ENCODE data around the gene LTA4H. TPM values are rescaled to one million over a fixed set of nuclear protein-coding genes. Genes with fewer than 3 reads are reported as not detected.

LTA4H gene
- total RNA-seq, 2 experiments from 2014 or later: 112 TPM

- DNase-seq (no peak), ATAC-seq (no peak)
- CTCF ChIA-PET: interaction anchor here (4.7 kb wide), 1 partner anchor 78 kb away, joined by 85 read pairs; no protein-coding TSS in a partner anchor
- no peak for TF ChIP-seq CTCF (IDR thresholded peaks at IDR 0.05)
- Mint-ChIP-seq H3K4me1 (ENCODE audit: low read depth) (peaks cover 3% of the 10 kb centered on the region), H3K9me3 (no peaks in the 10 kb centered on the region), H3K4me3 (no peak within 1 kb of the TSS), H3K36me3 (ENCODE audit: low read depth) (no peaks in the 10 kb centered on the region), H3K27me3 (no peaks in the 10 kb centered on the region), H3K27ac (no peak within 1 kb of the TSS)
- intact Hi-C loops (cut with micrococcal nuclease): loop anchor here (2.0 kb wide), 1 partner anchor 77 kb away; no protein-coding TSS in a partner anchor
- POLR2A ChIA-PET: interaction anchor here (0.6 kb wide), 1 partner anchor 83 kb away, joined by 3 read pairs; no protein-coding TSS in a partner anchor
Measured at GRCh38 chr12:95996034-95996658, 39.2 kb downstream of the LTA4H start, which contains the start of gene HAL. Gene HAL (minus strand): TSS chr12:95996344. CDS start chr12:95995910, 434 bp downstream.

GRCh38 chr12:95995238-95996031, 40.0 kb downstream of the LTA4H start:
- H3K27me3 Mint-ChIP-seq: no peaks in the 10 kb centered on the region
- H3K27ac Mint-ChIP-seq: no peak overlapping the region
- peaks cover 3% of the 10 kb centered on the region for H3K4me1 Mint-ChIP-seq (ENCODE audit: low read depth)
- TF ChIP-seq CTCF (IDR thresholded peaks at IDR 0.05): no peak
- no peaks in the 10 kb centered on the region for H3K9me3 Mint-ChIP-seq
- ChIA-PET CTCF (no interaction called here), POLR2A (interaction anchor here (0.6 kb wide), 1 partner anchor 82 kb away, joined by 3 read pairs; no protein-coding TSS in a partner anchor)
- intact Hi-C loops (cut with micrococcal nuclease): loop anchor here (2.0 kb wide), 1 partner anchor 77 kb away; no protein-coding TSS in a partner anchor
- no peak overlapping the region for H3K4me3 Mint-ChIP-seq
- no peak for ATAC-seq
- no peak for DNase-seq
- H3K36me3 Mint-ChIP-seq (ENCODE audit: low read depth): no peaks in the 10 kb centered on the region

GRCh38 chr12:95994476-95994875, 40.9 kb downstream of the LTA4H start:
- Mint-ChIP-seq H3K9me3 (no peaks in the 10 kb centered on the region), H3K4me3 (no peak overlapping the region), H3K27me3 (no peaks in the 10 kb centered on the region), H3K27ac (no peak overlapping the region), H3K4me1 (ENCODE audit: low read depth) (peaks cover 3% of the 10 kb centered on the region), H3K36me3 (ENCODE audit: low read depth) (no peaks in the 10 kb centered on the region)
- no peak for TF ChIP-seq CTCF (IDR thresholded peaks at IDR 0.05)
- intact Hi-C loops (cut with micrococcal nuclease): no loop called here
- ChIA-PET POLR2A (no interaction called here), CTCF (no interaction called here)
- no peak for ATAC-seq
- no peak for DNase-seq

- intact Hi-C loops (cut with micrococcal nuclease): no loop called here
Measured at GRCh38 chr12:95993907-95994306, 41.5 kb downstream of the LTA4H start.

More at GRCh38 chr12:95993907-95994306, 41.5 kb downstream of the LTA4H start:
- Mint-ChIP-seq H3K27ac (no peak overlapping the region), H3K4me3 (no peak overlapping the region), H3K36me3 (ENCODE audit: low read depth) (no peaks in the 10 kb centered on the region), H3K4me1 (ENCODE audit: low read depth) (peaks cover 2% of the 10 kb centered on the region), H3K9me3 (no peaks in the 10 kb centered on the region), H3K27me3 (no peaks in the 10 kb centered on the region)
- no peak for TF ChIP-seq CTCF (IDR thresholded peaks at IDR 0.05)
- DNase-seq (no peak), ATAC-seq (no peak)
- ChIA-PET CTCF (no interaction called here), POLR2A (no interaction called here)

Data from activated CD8-positive, alpha-beta T cell treated with anti-CD3 and anti-CD28 coated beads for 36 hours (primary cell).